GM21717 (cell line): Measurements from ENCODE around the gene WFDC6.

Source experiments
- ATAC-seq: cut with Tn5 transposase; IDR thresholded peaks from one replicate; pipeline ENCODE4 v1.9.1; 2021; ENCODE audit warnings: mild to moderate bottlenecking, moderate library complexity; ENCODE audit not compliant: unreplicated experiment

WFDC6 gene

DNA sequence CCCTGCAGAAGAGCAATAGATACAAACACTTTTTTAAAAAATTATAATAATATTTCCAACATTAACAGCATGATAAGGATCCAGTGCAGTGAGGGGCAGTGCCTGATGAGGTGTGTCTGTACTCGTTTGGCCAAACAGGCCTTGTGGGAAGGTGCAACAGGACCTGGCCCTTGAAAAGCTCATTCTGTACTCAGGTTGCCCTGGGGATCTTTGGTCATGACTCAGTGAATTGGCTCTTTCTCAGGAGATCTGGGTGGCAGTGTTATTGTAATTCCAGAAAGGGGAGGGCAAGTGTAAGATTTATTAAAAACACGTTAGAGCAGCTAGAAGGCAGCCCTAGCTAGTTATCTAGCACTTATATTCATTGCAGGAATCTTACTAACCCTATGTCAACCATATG is 21.0 kb downstream of the WFDC6 start:
- ATAC-seq, result no peak

DNA sequence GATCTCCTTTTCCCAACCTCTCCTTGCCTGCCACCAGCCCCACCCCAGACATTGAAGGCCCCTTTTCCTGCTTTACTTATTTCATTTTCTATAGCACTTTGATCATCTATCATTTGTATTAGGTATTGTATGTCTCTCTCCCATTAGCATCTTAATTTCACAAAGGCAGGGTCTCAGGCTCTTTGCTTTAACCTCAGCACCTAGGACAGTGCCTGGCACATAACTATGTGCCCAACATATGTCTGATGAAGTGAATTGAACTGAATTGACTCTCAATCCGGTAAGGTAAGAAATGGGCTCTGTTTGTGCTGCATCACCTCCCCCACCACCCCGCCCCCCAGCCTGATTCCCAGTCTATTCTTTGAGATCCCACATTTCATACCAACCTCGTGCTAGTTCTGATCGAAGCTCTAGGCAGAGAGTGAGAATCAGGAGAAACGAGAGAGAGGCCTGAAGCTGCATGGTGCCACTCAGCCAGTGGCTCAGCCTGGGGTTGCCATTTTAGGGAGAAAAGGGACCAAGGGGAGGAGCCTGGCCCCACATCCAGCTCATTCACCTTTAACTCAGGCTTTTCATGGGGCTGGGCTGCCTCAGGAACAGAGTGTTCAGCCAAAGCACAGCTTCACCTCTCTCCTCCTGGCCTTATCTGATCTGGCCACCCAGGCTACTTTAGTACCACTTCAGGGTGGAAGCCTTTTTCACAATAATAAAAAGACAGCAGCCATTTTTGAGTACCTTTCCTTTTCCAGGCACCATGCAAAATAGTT is 24.0 kb downstream of the WFDC6 start, which contains the start of gene SPINT3:
Gene SPINT3, minus strand, starts transcription at position 476 of the 767 bp plus-strand sequence. Its CDS starts 14 bp downstream, at position 462.
- no peak for ATAC-seq

GRCh38 chr20:45510242-45510862 is 28.9 kb downstream of the WFDC6 start:
- no peak for ATAC-seq

DNA sequence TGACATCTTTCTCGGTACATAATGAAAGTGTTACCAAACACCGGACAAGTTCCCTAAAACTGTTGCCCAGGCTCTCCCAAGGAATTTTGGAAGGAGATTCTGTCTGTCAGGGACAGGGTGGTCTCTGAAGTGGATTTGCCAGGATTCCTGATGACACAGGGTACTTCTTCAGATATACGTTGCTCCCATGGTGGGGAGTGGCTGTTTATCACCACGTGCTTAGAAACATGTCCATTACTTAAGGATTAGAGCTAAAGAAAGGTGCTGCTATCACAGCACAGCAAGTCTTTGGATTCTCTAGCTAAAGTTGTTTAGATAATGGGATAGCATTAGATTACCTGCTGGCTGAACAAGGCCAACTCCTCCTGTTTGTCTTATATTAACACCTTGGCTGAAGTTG is 30.2 kb downstream of the WFDC6 start:
- ATAC-seq, result no peak

- no peak for ATAC-seq
Measured at GRCh38 chr20:45508068-45508886, 31.0 kb downstream of the WFDC6 start.

DNA sequence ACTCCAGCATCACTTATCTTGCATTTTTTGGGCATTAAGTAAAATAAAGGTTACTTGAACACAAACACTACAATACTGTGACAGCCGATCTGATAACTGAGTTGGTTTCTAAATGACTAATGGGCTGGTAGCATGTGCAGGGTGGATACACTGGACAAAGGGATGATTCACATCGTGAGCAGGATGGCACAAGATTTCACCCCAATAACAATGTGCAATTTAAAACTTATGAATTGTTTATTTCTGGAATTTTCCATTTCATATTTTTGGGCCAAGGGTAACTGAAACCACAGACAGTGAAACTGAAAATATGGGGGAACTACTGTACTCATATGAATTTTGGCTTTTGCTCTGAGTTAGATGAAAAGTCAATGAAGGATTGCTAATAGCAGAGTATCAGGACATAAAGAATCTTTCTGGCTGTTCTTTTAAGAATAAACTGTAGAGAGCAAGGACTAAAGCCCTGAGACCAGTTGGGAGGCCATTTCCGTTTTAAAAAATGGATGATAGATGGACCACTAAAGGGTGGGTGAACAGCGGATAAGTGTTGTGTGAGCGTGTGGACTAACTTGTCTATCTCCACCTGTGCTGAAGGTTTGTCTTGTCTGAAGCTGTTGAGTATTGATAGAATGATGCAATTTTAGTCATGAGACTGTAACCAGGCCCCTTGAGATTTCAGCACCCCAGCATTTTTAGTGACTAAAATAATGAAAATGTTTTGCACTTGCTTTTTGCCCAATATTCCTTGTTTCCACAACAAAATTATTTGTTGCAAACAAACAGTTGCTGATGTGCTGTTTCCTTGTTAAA is 32.1 kb downstream of the WFDC6 start:
- no peak for ATAC-seq

DNA sequence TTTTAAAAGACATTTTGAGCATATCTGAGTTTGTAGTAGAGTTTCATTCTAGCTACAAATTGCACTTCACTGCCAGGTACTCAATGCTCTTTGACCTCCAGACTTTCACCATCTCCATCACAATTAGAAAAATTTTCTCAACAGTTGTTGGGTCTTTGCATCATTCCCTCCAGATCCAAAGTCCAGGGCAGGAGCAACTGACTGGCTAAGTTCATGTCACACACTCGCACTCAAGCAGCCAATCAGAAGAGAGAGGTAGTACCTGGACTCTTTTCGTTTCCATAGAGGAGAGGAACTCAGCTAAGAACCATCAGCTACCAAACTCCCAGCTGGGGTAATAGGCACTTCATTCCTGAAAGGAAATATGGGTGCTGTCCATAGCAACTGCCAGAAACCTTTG is 32.9 kb downstream of the WFDC6 start:
- ATAC-seq, result no peak

DNA sequence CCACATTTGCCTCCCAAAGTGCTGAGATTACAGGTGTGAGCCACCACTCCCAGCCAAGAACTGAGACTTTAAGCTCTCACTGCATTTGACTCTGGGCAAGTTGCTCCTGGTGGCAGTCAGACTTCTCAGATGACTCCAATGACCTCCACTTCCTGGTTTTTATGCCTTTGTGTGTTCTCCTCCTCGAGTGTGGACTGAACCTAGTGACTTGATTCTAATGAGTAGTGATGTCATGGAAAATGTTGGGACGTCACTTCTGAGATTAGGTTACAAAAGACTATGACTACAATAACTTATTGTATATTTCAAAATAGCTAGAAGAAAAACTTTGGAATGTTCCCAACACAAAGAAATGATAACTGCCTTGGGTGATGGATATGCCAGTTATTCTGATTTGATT is 35.9 kb downstream of the WFDC6 start:
- ATAC-seq, result no peak

DNA sequence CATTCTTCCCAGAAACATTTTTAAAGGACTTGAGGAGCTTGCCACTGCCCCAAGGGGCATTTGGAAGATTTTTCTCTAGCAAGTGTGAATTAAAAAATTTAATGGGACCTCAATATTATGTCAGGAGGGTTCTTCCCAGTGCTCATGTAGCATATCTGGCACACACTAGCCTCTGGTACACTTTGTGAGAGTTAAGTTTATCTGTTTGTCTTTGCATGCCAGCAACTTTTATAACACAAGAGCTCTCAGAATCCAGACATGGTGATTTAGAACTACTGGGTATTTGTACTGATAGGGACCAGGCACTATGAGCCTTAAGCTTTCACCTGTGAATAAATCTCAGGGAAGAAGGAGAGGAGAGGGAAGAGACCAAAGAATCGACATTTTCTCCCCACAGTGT is 36.7 kb downstream of the WFDC6 start:
- ATAC-seq, result no peak

GRCh38 chr20:45501600-45501999 is 37.7 kb downstream of the WFDC6 start:
- no peak for ATAC-seq

DNA sequence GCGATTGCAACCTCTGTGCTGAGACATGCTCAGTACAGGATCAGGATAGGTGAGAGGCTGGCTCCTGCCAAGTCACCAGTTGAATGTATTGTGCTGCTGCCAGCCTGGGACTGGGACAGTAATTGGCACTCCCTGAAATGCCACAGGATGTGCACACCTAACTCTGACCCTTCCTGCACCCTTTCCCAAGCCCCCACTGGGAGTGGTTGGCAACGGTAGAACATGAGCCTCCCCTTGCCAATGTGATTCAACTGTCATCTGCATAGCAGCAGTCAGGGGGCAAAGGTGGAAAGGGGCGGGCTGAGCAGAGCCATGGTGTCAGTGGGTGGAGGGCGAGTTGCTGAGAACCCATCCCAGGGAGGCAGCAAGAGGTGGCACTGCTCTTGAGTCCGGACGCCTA is 39.3 kb downstream of the WFDC6 start:
- ATAC-seq, result no peak

- no peak for ATAC-seq
Measured at GRCh38 chr20:45497971-45498494, 41.2 kb downstream of the WFDC6 start.

DNA sequence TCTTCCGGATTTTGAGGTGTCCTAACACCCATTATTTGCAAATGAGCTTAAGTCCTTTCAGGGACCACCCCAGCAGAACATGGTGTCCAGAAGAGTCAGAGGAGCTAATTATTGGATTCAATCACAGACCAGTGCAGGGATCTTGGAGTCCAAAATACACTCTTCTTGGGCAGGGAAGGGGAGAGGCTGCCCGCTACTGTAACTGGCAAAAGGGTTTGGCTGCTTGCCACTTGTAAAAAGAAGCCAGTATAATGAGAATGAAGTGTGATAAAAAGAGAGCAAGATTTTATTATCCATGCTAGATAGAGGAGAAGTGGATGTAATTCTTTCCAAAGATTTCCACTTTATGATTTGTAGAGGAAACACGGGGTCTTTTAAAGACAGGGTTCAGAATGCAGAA is 43.1 kb downstream of the WFDC6 start:
- no peak for ATAC-seq

DNA sequence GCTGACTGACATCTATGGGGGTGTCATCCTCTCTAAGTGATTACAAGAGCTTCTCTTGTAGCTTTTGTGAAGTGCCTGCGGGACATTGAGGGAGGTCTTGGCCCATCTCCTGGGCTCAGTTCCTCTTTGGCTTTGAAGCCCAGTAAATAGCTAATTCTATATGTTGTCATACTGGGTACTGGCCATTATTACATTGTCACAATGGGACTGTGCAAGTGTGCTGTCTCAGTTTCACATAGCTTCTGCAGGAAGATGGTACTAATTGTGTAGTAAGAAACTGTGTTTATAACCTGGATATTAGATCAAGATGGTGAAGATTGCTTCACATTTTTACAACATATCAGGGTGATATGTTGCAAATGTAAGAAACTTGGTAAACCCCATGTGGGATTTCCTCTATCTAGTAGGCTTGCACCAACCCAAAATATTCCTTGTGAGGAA is 43.8 kb downstream of the WFDC6 start:
- no peak for ATAC-seq

GRCh38 chr20:45489083-45489531 is 50.2 kb downstream of the WFDC6 start:
- ATAC-seq, result no peak

- ATAC-seq, result no peak
Measured at GRCh38 chr20:45487231-45487635, 52.0 kb downstream of the WFDC6 start.

DNA sequence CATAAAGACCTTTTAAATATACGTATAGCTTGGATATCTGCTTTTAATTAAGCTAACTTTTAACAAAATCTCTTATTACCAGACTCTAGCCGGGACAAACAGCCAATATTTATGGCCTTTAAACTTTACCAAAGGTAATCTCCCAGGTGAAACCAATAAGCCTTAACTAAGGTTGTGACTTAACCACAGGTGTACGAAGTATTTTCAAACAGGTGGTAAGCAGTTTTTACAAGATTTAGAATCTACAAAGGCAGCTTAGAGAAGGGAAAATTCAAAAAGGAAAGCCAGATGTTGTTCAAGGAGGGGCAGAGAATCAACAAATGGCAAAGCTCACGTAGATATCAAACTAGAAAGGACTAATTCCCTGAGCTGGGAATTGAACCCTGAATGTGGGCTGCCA is 53.9 kb downstream of the WFDC6 start:
- no peak for ATAC-seq

- no peak for ATAC-seq
Measured at GRCh38 chr20:45484676-45485075, 54.6 kb downstream of the WFDC6 start.
